Peyer's patch (tissue), 4 donors: Measurements from ENCODE around the gene ACVR1. TPM values are rescaled to one million over a fixed set of nuclear protein-coding genes. Genes with fewer than 3 reads are reported as not detected.

Source experiments
- DNase-seq, 3 donors: peaks; one replicate each; pipeline ENCODE4 v3.0.0-alpha.2; 2017 to 2019
- H3K27ac ChIP-seq, 4 donors: fragments of 200-600 bp; sonication (generic); one replicate each; pipeline ENCODE4 v1.5.1; 2016 to 2019
- H3K27me3 ChIP-seq, 2 donors: fragments of 200-600 bp; sonication (generic); one replicate each; pipeline ENCODE4 v1.5.1; 2019
- H3K36me3 ChIP-seq, 3 donors: fragments of 200-600 bp; sonication (generic); one replicate each; pipeline ENCODE4 v1.5.1; 2016 to 2019
- H3K4me1 ChIP-seq, 4 donors: fragments of 200-600 bp; sonication (generic); one replicate each; pipeline ENCODE4 v1.5.1; 2016 to 2019
- H3K4me3 ChIP-seq, 4 donors: fragments of 200-600 bp; sonication (generic); 1 replicate in 3 of 4; 2 replicates in 1 of 4; pipeline ENCODE4 v1.5.1; 2016 to 2019; ENCODE audit warnings: mild to moderate bottlenecking in 1 of 4
- H3K9me3 ChIP-seq, 4 donors: fragments of 200-600 bp; sonication (generic); one replicate each; pipeline ENCODE4 v1.5.1; 2016 to 2019; ENCODE audit warnings: mild to moderate bottlenecking in 1 of 4
- CTCF ChIP-seq, 6 experiments: fragments of 450-650 bp in 4 of 6; fragments of 200-600 bp in 2 of 6; sonication (generic) in 1 of 6; IDR thresholded peaks; one replicate each; pipeline ENCODE4 v1.5.1; 2017 to 2019; ENCODE audit warnings: antibody characterized with exemption in 6 of 6, mild to moderate bottlenecking in 3 of 6, moderate library complexity in 1 of 6
- POLR2A ChIP-seq, 2 donors: fragments of 450-650 bp; IDR thresholded peaks; one replicate each; pipeline ENCODE4 v1.5.1; 2017; ENCODE audit warnings: antibody characterized with exemption in 2 of 2, mild to moderate bottlenecking in 2 of 2, moderate library complexity in 2 of 2
- small RNA-seq, 2 donors: library from RNA; depleted of rRNA; stranded (forward); fragments of <200 nt; gene quantifications; one replicate each; pipeline ENCODE3, GENCODE V24; 2016
- total RNA-seq, 4 donors: library from RNA; depleted of rRNA; stranded (reverse); fragments of >200 nt; gene quantifications; one replicate each; pipeline ENCODE4 v1.1.0, GENCODE V29; 2016

The ACVR1 gene
- total RNA-seq, 4 donors from 2014 or later = 11.8 to 16.5 (median 14.3) TPM

- H3K9me3 ChIP-seq = no peaks in the 10 kb centered on the region
- H3K27ac ChIP-seq = no peak overlapping the region
- no peak for TF ChIP-seq CTCF (IDR thresholded peaks at IDR 0.05)
- TF ChIP-seq POLR2A (IDR thresholded peaks at IDR 0.05) = no peak
- no peaks in the 10 kb centered on the region for H3K36me3 ChIP-seq
- no peaks in the 10 kb centered on the region for H3K27me3 ChIP-seq
- no peaks in the 10 kb centered on the region for H3K4me1 ChIP-seq
- H3K4me3 ChIP-seq = no peak overlapping the region
- DNase-seq = no peak
These were observed 185.0 kb downstream of the ACVR1 start for GRCh38 chr2:157691131-157691530.

Small RNA genes lying within 50 kb of the gene (small RNA-seq; reads per million reads assigned to genes)
- gene RNU6-436P = 0 reads per million in 2 donors

Other genes with a start within 250 kb of the ACVR1 start
- gene ACVR1C, start 247.5 kb downstream of the ACVR1 start, total RNA-seq = 1 to 10 TPM; 2.3 to 5.0 (median 4.1) TPM
- not detected for gene UPP2, start 225.5 kb upstream of the ACVR1 start, total RNA-seq